HG02943 (cell line): ENCODE data around the gene JMJD1C.

Source experiments
- ATAC-seq: cut with Tn5 transposase; IDR thresholded peaks from one replicate; pipeline ENCODE4 v1.9.1; 2021; ENCODE audit warnings: mild to moderate bottlenecking, low read depth, moderate library complexity; ENCODE audit not compliant: unreplicated experiment

JMJD1C gene

GRCh38 chr10:63265683-63266235, 200.0 kb downstream of the JMJD1C start:
- ATAC-seq, result no peak

DNA sequence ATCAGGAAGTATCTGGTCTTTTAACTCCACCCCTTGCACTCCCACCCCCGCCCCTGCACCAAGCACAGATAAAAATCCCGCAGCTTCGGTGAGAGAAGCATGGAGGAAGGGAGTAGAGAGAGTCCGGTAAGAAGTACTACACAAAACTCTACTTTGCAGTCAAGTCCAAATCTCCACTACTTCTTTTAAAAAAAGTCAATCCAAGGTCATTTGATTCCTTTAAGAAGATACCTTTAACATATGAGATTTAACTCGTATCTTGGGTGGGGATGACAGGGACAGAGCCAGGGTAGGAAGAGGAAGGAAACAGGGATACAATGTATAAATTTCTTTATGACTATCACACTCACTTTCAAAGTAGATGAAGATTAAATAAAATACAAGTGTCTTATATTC, 200.6 kb downstream of the JMJD1C start:
- no peak for ATAC-seq

DNA sequence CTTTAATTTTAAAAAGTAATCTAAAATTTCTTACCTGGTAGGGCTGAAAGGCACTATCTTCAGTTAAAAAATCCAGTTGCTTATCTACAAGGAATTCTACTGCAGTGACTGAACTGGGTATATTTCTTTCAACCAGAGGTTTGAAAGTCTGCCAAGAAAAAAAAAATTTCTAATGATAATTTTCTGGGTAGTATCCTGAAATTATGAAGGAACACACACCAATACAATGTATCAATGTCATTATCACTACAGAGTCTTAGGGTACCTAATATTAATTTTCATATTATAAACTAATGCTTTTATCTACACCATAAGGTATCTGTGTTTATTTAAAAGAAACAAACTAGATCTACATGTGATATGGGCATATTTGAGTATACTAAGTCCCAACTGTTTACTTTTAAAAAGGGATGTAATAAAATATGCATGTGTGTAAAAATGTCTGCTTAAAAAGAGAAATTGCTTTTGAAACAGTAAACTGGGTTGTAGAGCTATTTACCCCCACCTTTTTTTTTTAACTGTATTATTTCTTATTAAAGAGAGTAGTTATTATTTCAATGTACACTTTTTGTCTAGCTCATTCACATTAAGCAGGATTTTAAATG, 201.1 kb downstream of the JMJD1C start:
- ATAC-seq, result no peak

GRCh38 chr10:63262430-63263073, 203.2 kb downstream of the JMJD1C start:
- ATAC-seq, result no peak

- no peak for ATAC-seq
Measured at GRCh38 chr10:63261496-63261895, 204.3 kb downstream of the JMJD1C start.

- ATAC-seq, result no peak
Measured at GRCh38 chr10:63260860-63261251, 204.9 kb downstream of the JMJD1C start.

DNA sequence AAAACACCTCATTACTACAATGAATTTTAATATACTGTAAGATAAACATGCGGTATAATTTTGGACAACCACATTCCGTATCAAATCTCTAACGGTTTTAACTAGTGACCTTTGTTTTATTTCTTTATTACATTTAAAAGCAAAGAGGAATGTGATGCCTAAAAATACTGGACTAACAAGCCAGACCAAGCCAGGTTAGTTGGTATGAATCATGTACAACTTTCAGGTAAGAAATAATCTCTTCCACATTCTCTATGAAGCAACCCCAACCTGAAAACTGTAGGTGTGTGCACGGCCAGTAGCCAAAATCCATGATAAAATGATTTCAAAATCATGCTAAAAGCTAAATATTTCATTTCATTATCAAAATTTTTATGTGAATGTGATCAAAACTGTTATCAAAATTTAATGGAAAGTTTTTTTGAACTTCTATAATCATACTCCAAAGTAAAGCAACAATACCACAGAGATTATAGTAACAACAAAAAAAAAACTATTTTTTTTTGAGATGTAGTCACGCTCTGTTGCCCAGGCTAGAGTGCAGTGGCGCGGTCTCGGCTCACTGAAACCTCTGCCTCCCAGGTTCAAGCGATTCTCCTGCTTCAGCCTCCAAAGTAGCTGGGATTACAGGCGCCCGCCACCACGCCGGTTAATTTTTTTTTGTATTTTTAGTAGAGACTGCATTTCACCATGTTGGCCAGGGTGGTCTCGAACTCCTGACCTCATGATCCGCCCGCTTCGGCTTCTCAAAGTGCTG, 205.5 kb downstream of the JMJD1C start:
- ATAC-seq, result no peak

DNA sequence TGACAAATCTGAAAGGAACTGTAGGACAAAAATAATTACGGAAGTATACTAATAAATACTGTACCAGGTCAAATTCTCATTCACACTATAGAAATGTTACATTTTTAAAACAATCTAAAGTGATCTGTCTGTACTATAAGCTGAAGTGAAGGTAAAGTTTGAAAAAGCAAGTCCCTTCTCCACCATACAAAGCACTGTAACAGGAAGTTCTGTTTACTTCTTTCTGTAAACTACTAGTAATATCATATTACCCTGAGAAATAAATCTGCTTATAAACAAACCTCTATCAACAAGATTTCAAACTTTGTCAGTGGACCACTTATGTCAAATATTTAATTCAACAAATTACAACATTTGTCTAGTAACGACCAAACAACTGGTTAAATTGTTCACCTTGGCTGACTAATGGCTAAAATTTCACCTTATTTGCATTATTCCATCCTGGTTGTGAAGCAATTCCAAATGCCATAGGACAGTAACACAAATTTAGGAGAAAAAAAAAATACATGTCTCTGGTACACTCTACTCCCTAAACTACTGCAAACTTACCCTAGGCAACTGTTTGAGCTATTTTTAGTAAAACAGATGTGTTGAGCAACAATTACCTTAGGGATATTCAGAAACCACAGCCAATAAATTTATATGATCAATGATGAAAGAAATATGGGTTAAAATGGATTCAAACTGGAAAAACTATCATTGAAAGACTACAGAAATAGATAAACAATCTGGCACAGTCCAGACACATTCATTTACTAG, 206.7 kb downstream of the JMJD1C start:
- ATAC-seq, result no peak

DNA sequence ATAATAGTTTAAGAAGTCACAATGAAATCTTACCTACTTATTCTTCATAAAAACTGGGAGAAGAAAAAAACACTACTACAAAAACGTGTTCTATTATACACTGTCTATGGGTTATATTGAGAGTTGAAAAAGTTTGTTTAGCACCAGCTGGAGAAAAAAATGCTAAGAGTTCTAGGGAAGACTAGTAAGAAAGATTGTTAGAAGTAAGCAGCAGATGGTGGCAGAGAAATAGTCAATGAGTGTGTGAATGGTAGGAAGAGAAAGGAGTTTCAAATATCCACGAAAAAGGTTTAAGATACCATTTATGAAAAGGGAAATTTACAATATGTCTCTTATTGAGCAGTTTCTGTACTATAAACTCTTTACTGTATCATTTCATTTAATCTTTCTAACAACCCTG, 208.0 kb downstream of the JMJD1C start:
- ATAC-seq, result no peak

DNA sequence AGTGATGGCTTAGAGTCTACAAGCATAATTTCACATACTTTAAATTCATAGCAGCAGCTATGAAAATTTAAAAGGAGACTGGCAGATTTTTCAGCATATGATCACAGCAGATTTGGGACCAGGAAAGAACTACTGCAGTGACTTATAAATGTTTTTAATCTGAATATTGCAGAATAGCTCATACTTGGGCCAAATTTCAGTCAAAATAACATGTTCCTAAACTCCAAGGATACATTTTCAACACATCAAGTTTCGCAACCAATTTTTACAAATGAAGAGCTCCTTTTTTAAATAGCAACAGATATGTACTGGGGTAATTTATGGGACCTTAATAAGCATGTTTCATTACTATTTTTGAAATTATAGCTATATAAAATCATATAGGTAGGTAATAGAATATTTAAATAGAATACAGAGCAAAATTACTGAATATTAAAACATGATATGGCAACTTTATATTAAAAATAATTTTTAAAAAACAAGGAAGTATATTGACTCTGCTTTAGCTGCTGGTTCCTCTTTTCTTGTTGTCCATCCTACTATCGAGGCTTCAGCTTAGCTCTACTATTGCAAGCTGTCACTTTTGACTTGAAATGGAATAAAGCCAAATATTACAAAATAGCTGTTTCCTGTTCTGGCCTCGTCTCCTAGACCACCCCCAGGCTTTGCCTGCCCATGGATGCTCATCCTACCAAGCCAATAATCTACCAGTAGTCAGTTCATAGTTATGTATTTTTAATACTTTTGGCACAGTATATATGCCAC, 209.6 kb downstream of the JMJD1C start:
- no peak for ATAC-seq

- no peak for ATAC-seq
Measured at GRCh38 chr10:63255316-63255715, 210.5 kb downstream of the JMJD1C start.

GRCh38 chr10:63253040-63253439, 212.7 kb downstream of the JMJD1C start:
- no peak for ATAC-seq

- ATAC-seq, result no peak
Measured at GRCh38 chr10:63252095-63252762, 213.5 kb downstream of the JMJD1C start.

- no peak for ATAC-seq
Measured at GRCh38 chr10:63250032-63250431, 215.7 kb downstream of the JMJD1C start.

DNA sequence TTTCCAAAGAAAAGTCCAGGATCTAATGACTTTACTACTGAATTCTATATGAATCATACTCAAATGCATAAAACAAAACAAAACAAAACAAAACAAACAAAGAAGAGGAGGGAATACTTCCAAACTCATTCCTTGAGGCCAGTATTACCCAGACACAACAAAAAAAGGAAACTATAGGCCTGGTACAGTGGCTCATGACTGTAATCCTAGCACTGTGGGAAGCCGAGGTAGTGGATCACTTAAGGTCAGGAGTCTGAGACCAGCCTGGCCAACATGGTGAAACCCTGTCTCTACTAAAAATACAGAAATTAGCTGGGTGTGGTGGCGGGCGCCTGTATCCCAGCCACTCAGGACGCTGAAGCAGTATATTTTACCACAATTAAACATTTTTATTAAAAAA, 218.0 kb downstream of the JMJD1C start:
- ATAC-seq, result no peak

GRCh38 chr10:63246356-63246755, 219.4 kb downstream of the JMJD1C start:
- ATAC-seq, result no peak

DNA sequence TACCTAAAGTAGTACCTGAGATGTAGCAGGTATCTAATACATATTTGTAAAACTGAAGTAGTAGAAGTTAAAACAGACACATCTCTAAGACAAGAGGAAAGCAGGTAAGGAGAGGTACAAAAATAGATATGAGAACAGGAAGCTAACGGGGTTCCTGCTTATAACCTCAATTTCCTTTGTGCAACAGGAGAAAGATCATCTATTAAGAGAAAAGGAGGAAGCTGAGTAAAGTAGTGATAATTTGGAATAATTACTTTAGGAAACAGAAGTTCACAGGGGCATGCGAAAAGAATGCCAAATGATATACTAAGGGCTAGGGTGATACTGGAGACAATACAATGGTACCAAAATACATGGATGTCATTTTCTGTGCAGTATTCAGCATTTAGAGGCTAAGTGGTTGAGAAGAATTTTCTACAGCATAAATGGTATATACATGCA, 223.9 kb downstream of the JMJD1C start:
- no peak for ATAC-seq

DNA sequence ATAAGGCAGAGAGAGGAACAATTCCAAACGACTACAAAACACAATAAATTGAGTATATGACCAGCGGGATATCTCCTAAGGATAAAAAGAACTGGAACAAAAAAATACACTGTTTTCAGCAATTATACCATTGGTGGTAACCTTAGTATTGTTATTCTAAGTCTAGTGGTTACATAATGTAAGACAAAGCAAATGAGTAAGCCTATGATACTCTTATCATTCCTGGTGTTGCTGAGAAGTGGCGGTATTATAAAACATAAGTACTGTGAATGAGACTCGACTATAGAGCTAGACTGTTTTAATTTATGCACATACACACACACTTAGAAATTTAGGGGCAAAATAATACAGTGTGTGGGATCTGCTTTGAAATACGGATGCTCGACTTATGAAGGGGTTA, 225.0 kb downstream of the JMJD1C start:
- ATAC-seq, result no peak

DNA sequence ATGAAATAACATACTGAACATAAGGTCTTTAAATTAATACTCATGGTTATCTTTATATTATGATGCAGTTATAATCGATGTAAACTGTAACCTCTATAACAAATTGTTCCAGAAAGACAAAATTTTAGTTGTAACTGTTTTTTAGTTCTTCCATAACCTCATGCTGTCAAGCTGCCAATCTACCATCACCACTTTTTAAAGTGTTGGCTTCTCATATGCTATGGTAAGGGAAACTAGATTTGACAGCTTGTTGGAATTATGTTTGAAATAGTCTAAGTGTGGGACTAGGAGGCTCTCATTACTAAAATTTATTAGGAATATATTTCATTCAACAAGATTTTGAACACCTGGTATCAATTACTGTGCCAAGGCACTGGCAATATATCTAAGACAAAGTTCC, 227.3 kb downstream of the JMJD1C start:
- ATAC-seq, result no peak

- no peak for ATAC-seq
Measured at GRCh38 chr10:63237396-63237795, 228.4 kb downstream of the JMJD1C start.
